PC-9 (cell line): ENCODE results near the gene PTP4A1. TPM values are rescaled to one million over a fixed set of nuclear protein-coding genes. Genes with fewer than 3 reads are reported as not detected.
"Not testable (repeated sequence)": the region's sequence is repeated elsewhere in the genome, so short reads cannot be mapped to it uniquely, and the experiment has no call there.

Experiments used
- BruUV-seq: library from RNA; stranded (reverse); fragments of 400-500 nt; replicated peaks from 2 replicates; lab custom pipeline; 2021; lab: Mats Ljungman, UMichigan
- CTCF ChIA-PET: fragments of 300-600 bp; sonication (Branson Sonifier 250); formaldehyde crosslinking; loops from one replicate; lab custom pipeline; 2022; ENCODE audit warnings: antibody characterized with exemption; lab: Charles Lee
- POLR2A ChIA-PET: fragments of 300-600 bp; sonication (Branson Sonifier 250); formaldehyde crosslinking; loops from one replicate; lab custom pipeline; 2022; ENCODE audit warnings: antibody characterized with exemption; ENCODE audit not compliant: unreplicated experiment; lab: Charles Lee
- DNase-seq, 2 experiments: peaks; one replicate each; pipeline versions ENCODE4 v3.0.0 to v3.0.0-alpha.2; 2015 to 2022; ENCODE audit warnings: mixed read lengths in 1 of 2
- H2AFZ ChIP-seq: fragments of 200-600 bp; sonication (generic); 2 replicates; pipeline ENCODE4 v1.8.1; 2017; ENCODE audit warnings: antibody characterized with exemption
- H3F3A ChIP-seq: fragments of 200-600 bp; sonication (generic); 2 replicates; pipeline ENCODE4 v1.8.1; 2017; ENCODE audit warnings: antibody characterized with exemption, mild to moderate bottlenecking, low read depth; ENCODE audit not compliant: insufficient read depth
- H3K27ac ChIP-seq: fragments of 200-600 bp; sonication (generic); 2 replicates; pipeline ENCODE4 v1.6.1; 2016; ENCODE audit warnings: mixed run types
- H3K27me3 ChIP-seq: fragments of 200-600 bp; sonication (generic); 2 replicates; pipeline ENCODE4 v1.6.1; 2016; ENCODE audit warnings: low read depth, mixed run types; ENCODE audit not compliant: insufficient read depth
- H3K36me3 ChIP-seq: fragments of 200-600 bp; sonication (generic); 2 replicates; pipeline ENCODE4 v1.6.1; 2016; ENCODE audit warnings: low read depth, mixed run types
- H3K4me1 ChIP-seq: fragments of 200-600 bp; sonication (generic); replicated peaks from 2 replicates; pipeline ENCODE4 v1.6.1; 2016; ENCODE audit warnings: mixed run types; ENCODE audit not compliant: insufficient read depth
- H3K4me2 ChIP-seq: fragments of 200-600 bp; sonication (generic); 2 replicates; pipeline ENCODE4 v1.6.1; 2017; ENCODE audit warnings: mixed run types
- H3K4me3 ChIP-seq: fragments of 200-600 bp; sonication (generic); 2 replicates; pipeline ENCODE4 v1.6.1; 2016; ENCODE audit warnings: mixed run types
- H3K79me2 ChIP-seq: fragments of 200-600 bp; sonication (generic); 2 replicates; pipeline ENCODE4 v1.6.1; 2017; ENCODE audit warnings: low read depth, mixed run types
- H3K9me2 ChIP-seq: fragments of 200-600 bp; sonication (generic); 2 replicates; pipeline ENCODE4 v1.8.1; 2017; ENCODE audit warnings: mild to moderate bottlenecking; ENCODE audit not compliant: insufficient read depth
- H3K9me3 ChIP-seq: fragments of 200-600 bp; sonication (generic); 2 replicates; pipeline ENCODE4 v1.8.1; 2016; ENCODE audit warnings: low read depth; ENCODE audit not compliant: insufficient read depth
- H4K20me1 ChIP-seq: fragments of 200-600 bp; sonication (generic); 2 replicates; pipeline ENCODE4 v1.8.1; 2017; ENCODE audit not compliant: insufficient read depth
- EZH2 ChIP-seq: fragments of 200-600 bp; sonication (generic); IDR thresholded peaks from 2 replicates; pipeline ENCODE4 v1.8.0; 2017; ENCODE audit warnings: antibody characterized with exemption, low read depth
- intact Hi-C: fragments of 100-400 bp; cut with micrococcal nuclease; formaldehyde crosslinking; loops from one replicate; pipeline ENCODE4 v1.10.0; 2022; ENCODE audit not compliant: unreplicated experiment
- total RNA-seq: library from RNA; stranded (reverse); gene quantifications from 2 replicates; pipeline ENCODE4 v1.2.3, GENCODE V29; 2021
- TF ChIP-seq, protein P1 (sequence below): fragments of 200-600 bp; sonication (generic); conservative IDR thresholded peaks from 2 replicates; pipeline ENCODE4 v1.6.1; 2017; ENCODE audit warnings: mixed run types, antibody characterized with exemption, mild to moderate bottlenecking, moderate library complexity

Gene PTP4A1
- total RNA-seq, 1 experiment from 2014 or later, result 63.8 TPM

GRCh38 chr6:63582579-63583231 lies 10.4 kb downstream of the PTP4A1 start:
- H3K9me2 ChIP-seq, result no peaks in the 10 kb centered on the region
- ChIA-PET POLR2A (no interaction called here), CTCF (no interaction called here)

GRCh38 chr6:63584125-63584514 lies 11.8 kb downstream of the PTP4A1 start:
- no peak overlapping the region for H3K4me2 ChIP-seq
- H3K27ac ChIP-seq, result no peak overlapping the region
- POLR2A ChIA-PET, result interaction anchor here (0.5 kb wide), 1 partner anchor 72 kb away, joined by 3 read pairs; no protein-coding TSS in a partner anchor
- H3K36me3 ChIP-seq, result peaks cover 22% of the 10 kb centered on the region
- H3K79me2 ChIP-seq, result no peaks in the 10 kb centered on the region
- TF ChIP-seq, protein P1, sequence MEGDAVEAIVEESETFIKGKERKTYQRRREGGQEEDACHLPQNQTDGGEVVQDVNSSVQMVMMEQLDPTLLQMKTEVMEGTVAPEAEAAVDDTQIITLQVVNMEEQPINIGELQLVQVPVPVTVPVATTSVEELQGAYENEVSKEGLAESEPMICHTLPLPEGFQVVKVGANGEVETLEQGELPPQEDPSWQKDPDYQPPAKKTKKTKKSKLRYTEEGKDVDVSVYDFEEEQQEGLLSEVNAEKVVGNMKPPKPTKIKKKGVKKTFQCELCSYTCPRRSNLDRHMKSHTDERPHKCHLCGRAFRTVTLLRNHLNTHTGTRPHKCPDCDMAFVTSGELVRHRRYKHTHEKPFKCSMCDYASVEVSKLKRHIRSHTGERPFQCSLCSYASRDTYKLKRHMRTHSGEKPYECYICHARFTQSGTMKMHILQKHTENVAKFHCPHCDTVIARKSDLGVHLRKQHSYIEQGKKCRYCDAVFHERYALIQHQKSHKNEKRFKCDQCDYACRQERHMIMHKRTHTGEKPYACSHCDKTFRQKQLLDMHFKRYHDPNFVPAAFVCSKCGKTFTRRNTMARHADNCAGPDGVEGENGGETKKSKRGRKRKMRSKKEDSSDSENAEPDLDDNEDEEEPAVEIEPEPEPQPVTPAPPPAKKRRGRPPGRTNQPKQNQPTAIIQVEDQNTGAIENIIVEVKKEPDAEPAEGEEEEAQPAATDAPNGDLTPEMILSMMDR, result no peak
- no peak for TF ChIP-seq EZH2
- no peaks in the 10 kb centered on the region for H3K9me3 ChIP-seq
- no TSS peak for BruUV-seq
- peaks cover 6% of the 10 kb centered on the region; the same call in 1 of the 2 replicates for H4K20me1 ChIP-seq
- CTCF ChIA-PET, result no interaction called here
- H3K27me3 ChIP-seq, result no peaks in the 10 kb centered on the region
- DNase-seq, result no peak
- intact Hi-C loops, result no loop called here
- no peaks in the 10 kb centered on the region for H3K4me1 ChIP-seq
- H2AFZ ChIP-seq, result no peak overlapping the region
- H3F3A ChIP-seq, result peaks cover 21% of the 10 kb centered on the region
- H3K4me3 ChIP-seq, result no peak overlapping the region
- no peaks in the 10 kb centered on the region for H3K9me2 ChIP-seq

More at GRCh38 chr6:63582579-63583231, 10.4 kb downstream of the PTP4A1 start:
- no peaks in the 10 kb centered on the region for H3K27me3 ChIP-seq
- no peak for DNase-seq
- H3F3A ChIP-seq, result peaks cover 22% of the 10 kb centered on the region
- no peak overlapping the region for H3K27ac ChIP-seq
- H3K9me3 ChIP-seq, result no peaks in the 10 kb centered on the region
- H3K4me1 ChIP-seq, result no peaks in the 10 kb centered on the region
- H3K79me2 ChIP-seq, result no peaks in the 10 kb centered on the region; the same call in 1 of the 2 replicates
- H4K20me1 ChIP-seq, result peaks cover 11% of the 10 kb centered on the region
- no peak overlapping the region for H3K4me3 ChIP-seq
- BruUV-seq, result no TSS peak
- TF ChIP-seq, protein P1, result no peak
- no peak for TF ChIP-seq EZH2
- intact Hi-C loops, result no loop called here
- H2AFZ ChIP-seq, result no peak overlapping the region
- no peak overlapping the region for H3K4me2 ChIP-seq
- H3K36me3 ChIP-seq, result peaks cover 33% of the 10 kb centered on the region

- Histone ChIP-seq H3K4me3 (no peak overlapping the region), H3K9me3 (no peaks in the 10 kb centered on the region), H3K36me3 (peaks cover 17% of the 10 kb centered on the region), H3K27ac (no peak overlapping the region), H4K20me1 (peaks cover 2% of the 10 kb centered on the region; the same call in 1 of the 2 replicates), H3K4me2 (no peak overlapping the region), H3K4me1 (no peaks in the 10 kb centered on the region), H2AFZ (no peak overlapping the region), H3F3A (peaks cover 17% of the 10 kb centered on the region; the same call in 1 of the 2 replicates), H3K27me3 (no peaks in the 10 kb centered on the region), H3K79me2 (no peaks in the 10 kb centered on the region), H3K9me2 (no peaks in the 10 kb centered on the region)
- ChIA-PET POLR2A (interaction anchor here (0.5 kb wide), 1 partner anchor 71 kb away, joined by 3 read pairs; no protein-coding TSS in a partner anchor), CTCF (no interaction called here)
- no peak for DNase-seq
- no TSS peak for BruUV-seq
- intact Hi-C loops, result no loop called here
- TF ChIP-seq, protein P1, result no peak
- no peak for TF ChIP-seq EZH2
These were observed 12.3 kb downstream of the PTP4A1 start for GRCh38 chr6:63584566-63584965.

DNA sequence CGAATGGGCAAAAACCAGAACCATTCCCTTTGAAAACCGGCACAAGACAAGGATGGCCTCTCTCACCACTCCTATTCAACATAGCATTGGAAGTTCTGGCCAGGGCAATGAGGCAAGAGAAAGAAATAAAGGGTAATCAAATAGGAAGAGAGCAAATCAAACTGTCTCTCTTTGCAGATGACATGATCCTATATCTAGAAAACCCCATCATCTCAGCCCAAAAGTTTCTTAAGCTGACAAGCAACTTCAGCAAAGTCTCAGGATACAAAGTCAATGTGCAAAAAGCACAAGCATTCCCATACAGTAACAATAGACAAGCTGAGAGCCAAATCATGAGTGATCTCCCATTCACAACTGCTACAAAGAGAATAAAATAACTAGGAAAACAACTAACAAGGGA lies 13.4 kb downstream of the PTP4A1 start:
- H3K27ac ChIP-seq, H3K4me1 ChIP-seq, H3K4me2 ChIP-seq, intact Hi-C loops, H3K9me2 ChIP-seq, BruUV-seq, H3K79me2 ChIP-seq, CTCF ChIA-PET, DNase-seq, H3K9me3 ChIP-seq, H2AFZ ChIP-seq, H3K27me3 ChIP-seq, H3K36me3 ChIP-seq, H4K20me1 ChIP-seq, H3K4me3 ChIP-seq: not testable (repeated sequence)
- H3F3A ChIP-seq, result peaks cover 12% of the 10 kb centered on the region; the same call in 1 of the 2 replicates
- POLR2A ChIA-PET, result interaction anchor here (0.6 kb wide), 1 partner anchor 13 kb away, joined by 3 read pairs; no protein-coding TSS in a partner anchor
